Muscle of arm (tissue), 14 donors: ENCODE data around the gene ITGAL. TPM values are rescaled to one million over a fixed set of nuclear protein-coding genes. Genes with fewer than 3 reads are reported as not detected.
"Not testable (repeated sequence)": the region's sequence is repeated elsewhere in the genome, so short reads cannot be mapped to it uniquely, and the experiment has no call there.

Experiments
- DNase-seq: peaks from one replicate; pipeline ENCODE4 v3.0.0-alpha.2; 2013
- long read RNA-seq, 11 donors: transcript quantifications; one replicate each; lab custom pipeline, GENCODE V29; 2026
- polyA plus RNA-seq, 12 donors: library from polyadenylated mRNA; unstranded; fragments of 120-200 nt; gene quantifications; one replicate each; pipeline ENCODE4 v1.2.1, GENCODE V29; 2013; ENCODE audit not compliant: insufficient read length in 12 of 12

ITGAL gene
- 10 to 100 TPM in 1 of 12 donors, 1 to 10 TPM in 9, not detected in 2; 1.2 to 11.1 (median 2.5) TPM for polyA plus RNA-seq
- long read RNA-seq, donor 1, result 0 reads
- long read RNA-seq, donor 2, result 0 reads
- long read RNA-seq, donor 3, result 0 reads
- long read RNA-seq, donor 4, result 0 reads
- long read RNA-seq, donor 5, result 0 reads
- long read RNA-seq, donor 6, result 0 reads
- long read RNA-seq, donor 7, result 0 reads
- long read RNA-seq, donor 8, result 0 reads
- long read RNA-seq, donor 9, result 0 reads
- long read RNA-seq, donor 10, result 0 reads
- long read RNA-seq, donor 11, result 0 reads

DNA sequence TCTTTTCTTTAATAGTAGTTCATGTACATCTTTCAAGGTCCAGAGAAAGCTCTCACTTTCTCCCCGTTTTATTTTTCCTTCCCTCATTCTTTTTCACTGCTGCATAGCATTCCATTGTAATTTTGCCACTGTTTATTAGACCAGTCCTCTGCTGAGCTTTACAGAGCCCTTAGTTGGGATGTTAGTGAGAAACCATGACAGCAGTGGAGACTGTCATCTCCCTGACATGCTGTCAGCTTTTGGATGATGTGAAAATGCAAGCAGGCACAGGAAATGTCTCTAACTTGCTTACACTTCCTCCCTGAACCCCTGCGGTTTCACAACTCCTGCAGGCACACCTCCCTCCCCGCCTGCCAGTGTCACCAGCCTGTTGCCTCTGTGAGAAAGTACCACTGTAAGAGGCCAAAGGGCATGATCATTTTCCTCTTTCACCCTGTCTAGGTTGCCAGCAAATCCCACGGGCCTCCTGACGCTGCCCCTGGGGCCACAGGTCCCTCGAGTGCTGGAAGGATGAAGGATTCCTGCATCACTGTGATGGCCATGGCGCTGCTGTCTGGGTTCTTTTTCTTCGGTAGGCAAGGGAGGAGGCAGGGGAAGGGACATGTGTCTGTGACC, at the start of gene ITGAL:
Gene ITGAL (plus strand): TSS at position 415 of the 615 bp plus-strand sequence. CDS start 96 bp downstream, at position 511.
- DNase-seq, result peak; percentile 17

DNA sequence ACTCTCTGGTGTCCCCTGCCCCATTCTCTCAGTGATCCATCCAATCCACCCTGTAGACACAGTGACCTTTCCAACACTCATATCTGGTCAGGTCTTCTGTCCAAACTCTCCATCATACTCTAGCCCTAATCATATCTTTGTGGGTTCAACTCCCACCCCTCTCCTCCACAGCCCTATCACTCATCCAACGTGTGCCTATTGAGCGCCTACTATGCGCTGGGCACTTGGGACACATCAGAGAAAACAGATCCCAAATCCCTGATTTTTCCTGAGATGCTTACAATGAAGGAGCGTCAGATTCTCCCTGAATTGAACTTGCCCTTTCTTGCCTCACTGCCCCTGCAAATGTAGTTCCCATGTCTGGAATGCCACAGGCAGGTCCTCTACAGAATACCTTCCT, 44.5 kb upstream of the ITGAL start:
- DNase-seq, result no peak

DNA sequence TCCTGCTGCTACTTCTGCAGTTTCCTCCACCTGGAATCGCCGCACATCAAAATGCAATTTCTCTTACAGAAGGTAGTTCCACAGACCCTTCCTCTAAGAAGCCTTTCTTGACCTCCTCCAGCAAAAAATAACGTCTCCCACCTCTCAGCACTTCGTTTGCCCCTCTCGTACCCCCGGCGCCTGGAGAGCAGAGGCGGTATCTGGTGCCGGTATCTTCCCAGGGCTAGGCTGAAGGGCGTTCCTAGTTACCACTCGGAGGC, 43.2 kb upstream of the ITGAL start:
- DNase-seq, result no peak

DNA sequence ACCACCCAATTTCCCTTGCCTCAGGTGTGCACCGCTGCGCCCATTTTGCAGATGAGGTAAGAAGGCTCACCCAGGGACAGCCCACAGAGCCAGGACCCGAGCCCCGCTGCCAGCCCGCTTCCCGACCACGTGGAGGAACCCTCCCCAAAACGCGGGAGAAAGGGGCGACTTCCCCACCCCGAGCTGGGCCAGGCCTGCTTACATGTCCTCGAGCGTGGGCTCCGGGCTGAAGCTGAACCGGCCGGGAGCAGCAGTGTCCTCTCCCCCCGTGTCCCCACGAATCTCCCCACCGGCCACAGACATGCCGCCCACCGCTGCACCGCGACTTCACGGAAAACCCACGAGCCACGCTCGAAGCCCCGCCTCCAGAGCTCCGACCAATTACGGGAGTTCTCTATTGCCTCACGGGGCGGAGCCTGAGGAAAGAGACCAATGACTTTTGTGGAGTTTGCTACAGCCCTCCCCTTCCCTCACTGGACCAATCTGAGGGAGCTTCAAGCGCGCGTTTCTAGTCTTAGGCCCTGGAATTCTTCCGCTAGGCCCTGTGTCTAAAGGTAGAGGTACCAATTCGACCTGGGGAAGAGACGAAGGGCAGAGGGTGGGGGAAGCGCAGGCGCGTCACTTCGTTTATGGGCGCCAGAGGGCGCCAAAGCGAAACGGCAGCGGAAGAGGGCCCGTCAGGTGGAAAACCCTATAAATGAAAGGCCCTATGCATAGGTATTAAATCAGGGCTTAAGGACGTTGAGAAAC, 42.7 kb upstream of the ITGAL start, which contains the start of gene DCTPP1:
Gene DCTPP1 (minus strand): TSS at position 353 of the 750 bp plus-strand sequence. CDS start 50 bp downstream, at position 303.
- peak; percentile 96 for DNase-seq

DNA sequence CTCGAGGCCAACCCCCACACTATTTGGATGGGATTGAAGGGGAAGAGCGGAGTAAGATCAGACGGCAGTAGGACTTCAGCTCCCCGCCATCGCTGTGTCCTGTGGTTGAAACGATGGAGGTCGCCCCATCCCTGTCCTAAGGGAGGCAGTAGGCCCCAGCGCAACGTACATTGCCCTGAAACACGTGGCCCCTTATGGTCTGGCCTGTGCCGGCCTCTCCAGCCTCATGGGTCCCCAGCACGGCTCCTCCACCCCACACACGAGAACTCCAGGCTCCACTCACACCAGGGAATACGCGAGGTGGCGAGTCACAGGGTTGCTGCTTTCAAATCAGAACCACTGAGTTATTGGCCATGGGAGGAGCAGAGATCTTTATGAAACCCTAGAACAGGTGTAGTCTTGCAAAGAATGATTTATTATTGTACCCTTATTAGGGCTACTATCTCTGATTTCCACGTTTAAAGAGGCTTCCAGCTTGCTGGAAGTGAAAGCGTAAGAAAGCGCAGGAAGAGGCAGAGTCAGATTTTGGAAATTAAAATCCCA, 42.0 kb upstream of the ITGAL start:
- no peak for DNase-seq

DNA sequence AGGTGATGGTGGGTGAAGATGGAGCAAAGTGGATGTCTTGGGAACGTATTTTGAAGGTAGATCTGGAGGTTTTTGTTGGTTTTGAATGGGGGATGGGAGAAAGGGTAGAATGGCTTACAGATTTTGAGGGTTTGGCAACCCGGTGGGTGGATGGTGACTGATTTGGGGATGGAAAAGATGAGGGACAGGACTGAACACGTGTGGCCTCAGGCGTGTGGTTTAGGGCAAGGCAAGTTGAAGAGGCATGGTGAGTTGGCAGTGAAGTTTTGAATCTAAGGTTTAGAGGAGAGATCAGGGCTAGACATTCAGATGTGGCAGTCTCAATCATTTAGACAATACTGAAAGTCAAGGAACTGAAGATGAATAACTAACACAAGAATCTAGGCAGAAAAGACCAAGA, 37.7 kb upstream of the ITGAL start:
- DNase-seq, result no peak

DNA sequence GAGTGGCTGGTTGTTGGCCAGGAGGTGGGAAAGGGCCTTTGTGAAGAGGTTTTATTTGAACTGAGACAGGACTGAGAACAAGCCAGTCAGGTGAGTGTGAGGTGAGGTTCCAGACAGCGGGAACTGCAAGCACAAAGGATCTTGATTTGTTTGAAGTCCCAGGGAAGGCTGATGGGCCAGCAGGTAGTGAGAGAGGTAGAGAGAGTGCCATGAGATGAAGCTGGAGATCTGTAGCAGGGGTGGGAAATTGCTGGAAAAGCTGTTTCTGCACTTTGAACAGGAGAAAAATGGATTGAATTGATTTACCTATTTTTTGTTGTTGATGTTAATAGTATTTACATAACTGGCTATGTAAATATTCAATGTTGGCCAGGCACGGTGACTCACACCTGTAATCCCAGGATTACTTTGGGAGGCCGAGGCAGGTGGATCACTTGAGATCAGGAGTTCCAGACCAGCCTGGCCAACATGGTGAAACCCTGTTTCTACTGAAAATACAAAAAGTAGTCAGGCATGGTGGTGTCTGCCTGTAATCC, 35.0 kb upstream of the ITGAL start:
- DNase-seq, result no peak

DNA sequence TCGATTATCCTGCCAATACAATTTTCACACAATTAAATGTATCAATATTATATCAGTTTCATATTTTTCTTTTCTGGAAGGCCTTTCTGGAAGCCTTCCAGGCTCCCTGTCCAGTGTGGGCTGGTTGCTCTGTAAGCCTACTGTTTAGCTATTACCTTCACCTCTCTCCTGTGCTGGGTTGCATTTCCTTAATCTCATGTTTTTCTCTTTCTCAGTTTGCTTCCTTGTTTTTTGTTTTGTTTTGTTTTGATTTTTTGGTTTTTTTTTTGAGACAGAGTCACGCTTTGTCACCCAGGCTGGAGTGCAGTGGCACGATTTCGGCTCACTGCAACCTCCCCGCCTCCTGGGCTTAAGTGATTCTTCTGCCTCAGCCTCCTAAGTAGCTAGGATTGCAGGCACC, 33.7 kb upstream of the ITGAL start:
- no peak for DNase-seq

DNA sequence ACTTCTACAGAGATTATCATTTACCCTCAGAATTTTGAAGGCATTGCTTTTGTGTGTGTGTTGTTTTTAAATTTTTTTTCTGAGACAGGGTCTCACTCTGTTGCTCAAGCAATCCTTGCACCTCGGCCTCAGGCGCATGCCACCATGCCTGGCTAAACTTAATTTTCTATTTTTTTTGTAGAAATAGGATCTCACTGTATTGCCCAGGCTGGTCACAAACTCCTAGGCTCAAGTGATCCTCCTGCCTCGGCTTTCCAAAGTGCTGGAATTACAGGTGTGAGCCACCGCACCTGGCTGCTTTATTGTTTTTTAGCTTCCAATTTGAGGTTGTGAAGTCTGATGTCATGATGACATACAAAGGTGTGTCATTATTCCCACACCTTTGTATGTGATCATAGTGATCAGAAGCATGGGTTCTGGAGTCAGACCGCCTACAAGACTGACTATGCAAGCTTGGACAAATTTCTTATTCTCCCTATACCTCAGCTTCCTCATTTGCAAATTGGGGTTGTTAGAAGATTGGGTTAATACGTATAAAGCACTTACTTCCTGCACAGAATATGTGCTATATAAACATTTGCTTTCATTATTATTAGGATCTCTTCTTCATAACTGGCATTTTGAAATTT, 32.7 kb upstream of the ITGAL start:
- no peak for DNase-seq

DNA sequence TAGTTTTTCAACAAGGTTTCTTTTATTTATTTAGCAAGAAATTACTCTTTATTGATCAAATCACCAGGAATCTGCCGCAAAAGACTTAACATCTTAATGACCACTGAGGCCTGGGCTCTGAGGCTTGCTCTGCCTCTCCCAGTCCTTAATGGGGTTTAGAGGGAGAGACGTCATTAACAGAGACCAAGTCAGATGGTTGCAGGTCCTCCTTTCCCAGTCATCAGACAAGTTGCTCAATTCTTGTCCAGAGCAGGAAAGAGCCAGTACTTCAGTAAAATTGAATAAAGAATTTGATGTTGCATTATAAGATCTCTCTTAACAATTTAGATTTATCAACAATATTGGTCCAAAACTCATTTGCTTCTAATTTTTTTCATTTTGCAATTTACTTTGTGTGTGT, 28.9 kb upstream of the ITGAL start:
- DNase-seq, result no peak

DNA sequence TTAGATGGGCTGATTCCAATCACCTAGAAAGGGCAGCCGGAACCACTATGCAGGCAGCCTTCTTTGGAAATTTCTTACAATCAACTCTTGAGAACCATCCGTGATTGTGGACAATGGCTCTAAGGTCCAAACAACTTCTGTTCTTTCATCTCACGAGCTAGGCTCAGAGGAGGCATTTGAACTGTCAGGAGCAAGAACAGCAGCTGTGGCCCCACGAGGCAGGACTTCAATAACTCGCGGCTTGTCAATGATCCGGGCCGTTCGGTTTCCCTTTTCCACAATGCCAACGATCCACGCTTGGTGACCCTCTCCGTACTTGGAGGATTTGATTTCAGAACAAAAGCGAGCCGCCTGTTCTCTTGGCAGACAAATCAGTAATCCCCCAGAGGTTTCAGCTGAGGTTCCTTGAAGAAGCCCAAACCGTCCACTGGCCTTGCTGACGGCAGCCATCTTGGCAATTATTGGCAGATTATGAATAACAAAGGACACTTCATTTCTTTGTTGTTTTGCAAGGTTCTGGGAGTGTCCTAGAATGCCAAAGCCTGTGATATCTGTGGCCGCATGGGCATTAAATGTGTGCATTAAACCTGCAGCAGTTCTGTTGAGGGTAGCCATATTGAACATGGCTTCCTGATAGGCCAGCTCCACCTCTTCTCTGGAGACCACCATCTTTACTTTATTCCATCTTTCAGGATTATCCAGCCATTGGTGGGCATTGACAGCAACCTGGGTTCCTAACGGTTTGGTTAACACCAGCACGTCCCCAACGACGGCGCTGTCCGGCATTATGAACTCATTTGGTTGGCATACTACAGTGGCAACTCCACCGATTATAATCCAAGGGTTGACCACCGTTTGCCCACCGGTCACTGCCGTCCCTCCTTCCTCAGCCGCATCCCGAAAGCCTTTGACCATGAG, 28.1 kb upstream of the ITGAL start:
- DNase-seq, result no peak

DNA sequence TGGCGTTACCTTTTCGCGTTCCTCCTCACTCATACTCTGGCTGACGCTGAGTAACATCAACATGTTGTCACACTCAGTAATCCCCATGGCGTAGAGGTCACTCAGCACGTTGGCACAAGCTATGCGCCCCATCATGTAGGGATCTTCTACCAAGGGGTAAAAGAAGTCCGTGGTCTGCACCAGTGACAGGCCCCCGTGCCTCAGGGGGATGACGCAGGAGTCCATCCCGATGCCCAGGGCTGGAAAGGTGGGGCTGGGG, 27.5 kb upstream of the ITGAL start:
- no peak for DNase-seq

DNA sequence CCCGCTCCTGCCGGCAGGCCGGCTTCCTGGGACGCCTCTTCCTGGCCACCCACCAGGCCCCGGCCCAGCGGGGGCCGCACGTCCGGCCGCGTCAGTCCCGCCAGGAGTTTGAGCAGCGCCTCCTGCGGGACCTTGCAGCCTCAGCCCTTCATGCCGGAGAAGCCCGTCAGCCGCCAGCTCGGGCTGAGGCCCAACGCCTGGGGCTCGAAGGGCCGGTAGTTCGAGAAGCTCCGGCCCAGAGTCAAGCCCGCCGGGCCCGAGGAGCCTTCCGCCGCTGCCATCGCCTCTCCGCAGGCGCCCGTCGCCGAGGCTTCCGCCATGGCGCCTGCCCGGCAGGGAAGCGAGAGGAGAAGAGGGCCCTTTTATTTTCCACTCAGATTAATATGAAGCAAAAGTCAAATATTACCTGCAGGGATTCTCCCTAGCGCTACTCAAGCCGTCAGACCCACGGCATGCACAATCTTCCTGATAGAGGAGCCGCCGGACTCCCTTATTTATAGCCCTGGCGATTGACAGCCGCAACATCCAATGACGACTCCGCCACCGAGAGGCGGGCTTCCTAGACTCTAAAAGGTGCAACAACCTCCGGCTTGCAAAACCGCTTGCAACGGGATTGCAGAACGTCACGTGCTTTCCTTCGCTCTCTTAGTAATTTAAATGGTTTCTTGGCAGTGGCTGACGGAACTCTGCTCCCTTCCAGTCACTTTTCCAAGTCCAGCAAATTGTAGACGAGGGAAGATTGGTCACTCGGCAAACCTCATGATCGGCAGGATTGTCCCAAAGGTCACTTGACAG, 26.9 kb upstream of the ITGAL start, which contains the start of gene SEPHS2:
Gene SEPHS2 (minus strand): TSS at position 467 of the 795 bp plus-strand sequence. CDS start 147 bp downstream, at position 320.
- DNase-seq, result peak; percentile 97

DNA sequence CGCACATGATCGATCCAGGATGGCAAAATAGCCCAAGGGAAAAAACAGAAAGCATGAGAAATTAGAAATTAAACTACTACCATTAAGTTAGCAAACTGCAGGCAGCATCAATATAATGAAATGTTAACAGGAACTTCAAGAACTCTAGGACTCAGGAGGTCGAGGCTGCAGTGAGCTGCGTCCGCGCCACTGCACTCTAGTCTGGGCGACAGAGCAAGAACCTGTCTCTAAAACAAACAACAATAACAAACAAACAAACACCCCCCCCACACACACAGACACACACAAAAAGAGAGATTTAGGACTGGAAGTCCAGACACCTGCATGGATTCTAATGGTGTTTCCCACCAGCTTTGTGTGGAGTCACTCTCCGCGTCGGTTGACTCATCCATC, 26.3 kb upstream of the ITGAL start:
- no peak for DNase-seq

DNA sequence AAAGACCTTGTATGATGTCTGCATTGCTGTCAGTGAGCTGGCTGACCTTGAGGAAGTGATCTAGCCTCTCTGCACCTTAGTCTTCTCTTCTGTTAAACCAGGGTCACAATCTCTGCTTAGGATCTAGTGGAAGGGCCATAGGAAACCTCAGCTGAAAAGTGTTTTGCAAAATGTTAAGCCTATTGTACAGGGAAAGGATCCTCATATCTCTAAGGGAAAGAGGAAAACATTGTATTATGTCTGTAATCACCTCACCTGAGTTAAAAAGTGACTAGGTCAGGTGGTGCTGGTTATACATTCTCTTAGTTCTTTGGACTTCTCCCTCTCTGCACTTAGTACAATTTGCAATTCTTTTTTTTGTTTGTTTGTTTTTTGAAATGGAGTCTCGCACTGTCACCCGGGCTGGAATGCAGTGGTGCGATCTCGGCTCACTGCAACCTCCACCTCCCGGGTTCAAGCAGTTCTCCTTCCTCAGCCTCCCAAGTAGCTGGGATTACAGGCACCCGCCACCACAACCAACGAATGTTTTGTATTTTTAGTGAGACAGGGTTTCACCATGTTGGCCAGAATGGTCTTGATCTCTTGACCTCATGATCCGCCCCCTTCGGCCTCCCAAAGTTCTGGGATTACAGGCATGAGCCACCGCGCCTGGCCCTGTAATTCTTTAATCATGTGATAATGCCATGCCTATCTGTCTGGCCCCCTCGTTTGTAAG, 24.9 kb upstream of the ITGAL start:
- no peak for DNase-seq

DNA sequence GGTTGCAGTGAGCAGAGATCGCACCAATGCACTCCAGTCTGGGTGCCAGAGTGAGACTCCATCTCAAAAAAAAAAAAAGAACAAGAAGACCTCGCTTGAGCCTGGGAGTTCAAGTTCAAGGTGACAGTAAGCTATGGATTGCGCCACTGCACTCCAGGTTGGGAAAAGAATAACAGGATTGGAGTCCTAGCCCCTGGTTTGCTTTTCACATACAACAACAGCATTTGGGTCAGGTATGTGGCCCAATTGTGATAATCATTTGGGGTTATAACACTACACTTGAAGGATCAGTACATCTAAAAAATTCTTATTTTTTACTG, 23.5 kb upstream of the ITGAL start:
- no peak for DNase-seq

DNA sequence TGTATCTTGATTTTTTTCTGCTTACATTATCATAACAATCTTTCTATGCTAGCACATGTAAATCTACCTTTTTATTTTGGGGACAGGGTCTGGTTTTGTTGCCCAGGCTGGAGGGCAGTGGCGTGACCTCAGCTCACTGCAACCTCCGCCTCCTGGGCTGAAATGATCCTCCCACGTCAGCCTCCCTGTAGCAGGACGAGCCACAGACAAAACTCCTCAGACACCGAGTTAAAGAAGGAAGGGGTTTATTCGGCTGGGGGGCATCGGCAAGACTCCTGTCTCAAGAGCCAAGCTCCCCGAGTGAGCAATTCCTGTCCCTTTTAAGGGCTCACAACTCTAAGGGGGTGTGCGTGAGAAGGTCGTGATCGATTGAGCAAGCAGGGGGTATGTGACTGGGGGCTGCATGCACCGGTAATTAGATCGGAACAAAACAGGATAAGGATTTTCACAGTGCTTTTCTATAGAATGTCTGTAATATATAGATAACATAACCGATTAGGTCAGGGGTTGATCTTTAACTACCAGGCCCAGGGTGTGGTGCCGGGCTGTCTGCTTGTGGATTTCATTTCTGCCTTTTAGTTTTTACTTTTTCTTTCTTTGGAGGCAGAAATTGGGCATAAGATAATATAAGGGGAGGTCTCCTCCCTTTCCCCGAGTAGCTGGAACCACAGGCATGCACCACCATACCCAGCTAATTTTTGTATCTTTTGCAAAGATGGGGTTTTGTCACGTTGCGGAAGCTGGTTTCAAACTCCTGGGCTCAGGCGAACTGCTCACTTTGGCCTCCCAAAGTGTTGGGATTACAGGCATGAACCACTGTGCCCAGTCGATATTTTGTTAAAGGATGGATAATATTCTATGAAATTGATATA, 19.6 kb upstream of the ITGAL start:
- DNase-seq, result not testable (repeated sequence)

DNA sequence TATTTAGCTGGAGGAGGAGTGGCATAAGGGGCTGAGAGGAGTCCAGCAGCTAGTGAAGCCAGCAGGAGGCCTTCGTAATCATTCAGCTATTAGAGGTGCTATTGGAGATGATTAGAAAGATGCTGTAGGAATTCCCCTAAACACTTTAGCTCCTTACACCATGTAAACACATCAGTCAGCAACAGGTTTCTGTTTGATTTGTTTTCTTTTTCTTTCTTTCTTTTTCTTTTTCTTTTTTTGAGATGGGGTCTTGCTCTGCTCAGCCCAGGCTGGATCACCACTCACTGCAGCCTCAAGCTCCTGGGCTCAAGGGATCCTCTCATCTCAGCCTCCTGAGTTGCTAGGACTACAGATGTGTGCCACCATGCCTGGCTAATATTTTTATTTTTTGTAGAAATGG, 16.2 kb upstream of the ITGAL start:
- DNase-seq, result no peak

DNA sequence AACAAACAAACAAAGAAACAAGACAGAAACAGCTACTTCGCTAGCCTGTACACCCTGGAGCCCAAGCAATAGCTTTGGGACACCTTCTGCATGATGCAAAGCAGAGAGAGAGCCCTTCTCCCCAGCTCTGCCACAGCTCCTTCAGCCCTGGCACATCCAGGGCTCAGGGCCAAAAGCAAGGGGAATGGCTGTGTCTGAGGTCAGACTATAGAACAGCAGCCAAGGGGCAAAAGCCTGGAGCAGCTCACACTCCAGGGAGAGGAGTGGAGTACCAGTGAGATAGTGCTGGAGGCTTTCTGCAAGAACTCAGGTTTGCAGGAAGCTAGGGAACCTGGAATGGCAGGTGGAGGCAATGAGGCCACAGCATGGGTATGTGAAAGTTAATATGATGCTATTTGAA, 15.3 kb upstream of the ITGAL start:
- no peak for DNase-seq
